K562 (cell line): ENCODE measurements around the gene IRF2BP2.

Experiments
- BHLHE40 ChIP-seq: IDR thresholded peaks from 2 replicates; pipeline ENCODE4 v1.6.1; 2011; ENCODE audit warnings: low read length, improper control_type of control experiment
- CTCF ChIP-seq, 3 experiments: IDR thresholded peaks in 2 of 3; conservative IDR thresholded peaks in 1 of 3; 2 replicates each; pipeline ENCODE4 v1.5.1; 2011 to 2012; ENCODE audit warnings: low read length in 3 of 3, mild to moderate bottlenecking in 3 of 3, control low read depth in 2 of 3, improper control_type of control experiment in 1 of 3, inconsistent platforms in 1 of 3, low read depth in 1 of 3, mixed read lengths in 1 of 3, moderate library complexity in 1 of 3; ENCODE audit not compliant: insufficient read depth in 2 of 3
- EGR1 ChIP-seq: fragments of 450-650 bp; conservative IDR thresholded peaks from 2 replicates; pipeline ENCODE4 v1.6.1; 2017; ENCODE audit warnings: mild to moderate bottlenecking
- ELF1 ChIP-seq: fragments of 200-800 bp; sonication (Bioruptor generic); IDR thresholded peaks from 2 replicates; pipeline ENCODE4 v1.6.1; 2016; ENCODE audit warnings: missing genetic modification characterization, missing compliant biosample characterization
- L3MBTL2 ChIP-seq: fragments of 450-650 bp; IDR thresholded peaks from 2 replicates; pipeline ENCODE4 v1.6.1; 2016; ENCODE audit warnings: mild to moderate bottlenecking, moderate library complexity
- ZNF324 ChIP-seq: fragments of 250-450 bp; sonication (Bioruptor Pico); IDR thresholded peaks from 2 replicates; pipeline ENCODE4 v1.4.0; 2020; ENCODE audit warnings: mild to moderate bottlenecking

GRCh38 chr1:234578087-234578486, 31.9 kb downstream of the IRF2BP2 start:
- TF ChIP-seq BHLHE40 (no peak), L3MBTL2 (no peak), ZNF324 (CRISPR knock-in tag) (no peak), CTCF (IDR thresholded peaks at IDR 0.05 in 2 of 3, conservative IDR thresholded peaks at IDR 0.05 in 1 of 3; ENCODE audit: insufficient read depth in 2 of 3, low read depth in 1 of 3, low read length in 3 of 3) (no peak), EGR1 (no peak), ELF1 (no peak)
